Coronary artery (tissue), 2 donors: ENCODE measurements around the gene ASB15.

Experiments
- DNase-seq: peaks from one replicate; pipeline ENCODE4 v3.0.0-alpha.2; 2017; ENCODE audit warnings: low spot score
- H3K27ac ChIP-seq, 2 donors: fragments of 200-600 bp; sonication (generic); one replicate each; pipeline ENCODE4 v1.5.1; 2016 to 2019
- H3K4me3 ChIP-seq: fragments of 200-600 bp; sonication (generic); 2 replicates; pipeline ENCODE4 v1.5.1; 2016; ENCODE audit warnings: mild to moderate bottlenecking, moderate library complexity
- CTCF ChIP-seq: fragments of 200-600 bp; sonication (generic); IDR thresholded peaks from one replicate; pipeline ENCODE4 v1.5.1; 2019; ENCODE audit warnings: antibody characterized with exemption

Gene ASB15

GRCh38 chr7:123677061-123677715 lies 75.6 kb downstream of the ASB15 start:
- no peak for TF ChIP-seq CTCF
- DNase-seq = no peak
- Histone ChIP-seq H3K27ac (no peak overlapping the region), H3K4me3 (no peak overlapping the region)

- Histone ChIP-seq H3K27ac (no peak overlapping the region), H3K4me3 (no peak overlapping the region)
- DNase-seq = no peak
- TF ChIP-seq CTCF = no peak
Observed at GRCh38 chr7:123679614-123680013, 78.0 kb downstream of the ASB15 start.

GRCh38 chr7:123680580-123680979 lies 79.0 kb downstream of the ASB15 start:
- no peak overlapping the region for H3K4me3 ChIP-seq
- DNase-seq = no peak
- no peak overlapping the region for H3K27ac ChIP-seq
- no peak for TF ChIP-seq CTCF

- DNase-seq = no peak
- no peak overlapping the region for H3K4me3 ChIP-seq
- no peak for TF ChIP-seq CTCF
- H3K27ac ChIP-seq = no peak overlapping the region
Observed at GRCh38 chr7:123681561-123681960, 79.9 kb downstream of the ASB15 start.

- DNase-seq = no peak
Observed at GRCh38 chr7:123682690-123683089, 81.1 kb downstream of the ASB15 start.

GRCh38 chr7:123687161-123687560 lies 85.5 kb downstream of the ASB15 start:
- TF ChIP-seq CTCF = no peak
- no peak for DNase-seq
- H3K4me3 ChIP-seq = no peak overlapping the region
- no peak overlapping the region for H3K27ac ChIP-seq

More at GRCh38 chr7:123682690-123683089, 81.1 kb downstream of the ASB15 start:
- Histone ChIP-seq H3K27ac (no peak overlapping the region), H3K4me3 (no peak overlapping the region)
- peak; percentile 23 for TF ChIP-seq CTCF

- Histone ChIP-seq H3K27ac (no peak overlapping the region), H3K4me3 (no peak overlapping the region)
- DNase-seq = no peak
- no peak for TF ChIP-seq CTCF
Observed at GRCh38 chr7:123687727-123688126, 86.1 kb downstream of the ASB15 start.
